ENCODE data around the gene ZDHHC11. TPM values are rescaled to one million over a fixed set of nuclear protein-coding genes. Genes with fewer than 3 reads are reported as not detected.
"Not testable (repeated sequence)": the region's sequence is repeated elsewhere in the genome, so short reads cannot be mapped to it uniquely, and the experiment has no call there.

The ZDHHC11 gene
- total RNA-seq, 2 experiments from 2014 or later, result 9.4 to 10.0 TPM

- no peaks in the 10 kb centered on the region for H3K9me3 Mint-ChIP-seq
- H3K4me1 Mint-ChIP-seq, result no peaks in the 10 kb centered on the region
- H3K4me3 Mint-ChIP-seq, result no peak overlapping the region
- no peaks in the 10 kb centered on the region for H3K27me3 Mint-ChIP-seq
- DNase-seq, result no peak
- no peaks in the 10 kb centered on the region for H3K36me3 Mint-ChIP-seq (ENCODE audit: low read depth)
- POLR2A ChIA-PET, result no interaction called here
- CTCF ChIA-PET, result no interaction called here
- no peak overlapping the region for H3K27ac Mint-ChIP-seq
These were observed 290 bp upstream of the ZDHHC11 start for GRCh38 chr5:851076-851475.

- Mint-ChIP-seq H3K4me3 (no peak overlapping the region), H3K4me1 (no peaks in the 10 kb centered on the region), H3K27me3 (no peaks in the 10 kb centered on the region), H3K27ac (no peak overlapping the region), H3K36me3 (ENCODE audit: low read depth) (no peaks in the 10 kb centered on the region), H3K9me3 (no peaks in the 10 kb centered on the region)
- ChIA-PET POLR2A (no interaction called here), CTCF (interaction anchor here (1.7 kb wide), 1 partner anchor 15 kb away, joined by 4 read pairs; no protein-coding TSS in a partner anchor)
- no peak for DNase-seq
These were observed 1.0 kb downstream of the ZDHHC11 start for GRCh38 chr5:849651-850301.

GRCh38 chr5:848671-849111 lies 2.1 kb downstream of the ZDHHC11 start:
- H3K27me3 Mint-ChIP-seq, result no peaks in the 10 kb centered on the region
- H3K9me3 Mint-ChIP-seq, result no peaks in the 10 kb centered on the region
- no peak for DNase-seq
- no peak overlapping the region for H3K27ac Mint-ChIP-seq
- no peak overlapping the region for H3K4me3 Mint-ChIP-seq
- H3K36me3 Mint-ChIP-seq (ENCODE audit: low read depth), result no peaks in the 10 kb centered on the region
- CTCF ChIA-PET, result interaction anchor here (1.7 kb wide), 1 partner anchor 16 kb away, joined by 4 read pairs; no protein-coding TSS in a partner anchor
- POLR2A ChIA-PET, result no interaction called here
- H3K4me1 Mint-ChIP-seq, result no peaks in the 10 kb centered on the region

- H3K9me3 Mint-ChIP-seq; H3K4me1 Mint-ChIP-seq; H3K27ac Mint-ChIP-seq; DNase-seq; CTCF ChIA-PET; POLR2A ChIA-PET; H3K36me3 Mint-ChIP-seq (ENCODE audit: low read depth); H3K4me3 Mint-ChIP-seq; H3K27me3 Mint-ChIP-seq: not testable (repeated sequence)
These were observed 3.0 kb downstream of the ZDHHC11 start for GRCh38 chr5:847736-848135.

GRCh38 chr5:847212-847611 lies 3.6 kb downstream of the ZDHHC11 start:
- CTCF ChIA-PET; H3K4me3 Mint-ChIP-seq; H3K9me3 Mint-ChIP-seq; H3K27ac Mint-ChIP-seq; H3K27me3 Mint-ChIP-seq; DNase-seq; POLR2A ChIA-PET; H3K4me1 Mint-ChIP-seq; H3K36me3 Mint-ChIP-seq (ENCODE audit: low read depth): not testable (repeated sequence)

- DNase-seq; H3K27ac Mint-ChIP-seq; H3K9me3 Mint-ChIP-seq; H3K4me1 Mint-ChIP-seq; CTCF ChIA-PET; H3K4me3 Mint-ChIP-seq; POLR2A ChIA-PET; H3K27me3 Mint-ChIP-seq; H3K36me3 Mint-ChIP-seq (ENCODE audit: low read depth): not testable (repeated sequence)
These were observed 4.1 kb downstream of the ZDHHC11 start for GRCh38 chr5:846602-847091.

- H3K9me3 Mint-ChIP-seq; H3K4me1 Mint-ChIP-seq; H3K27ac Mint-ChIP-seq; H3K27me3 Mint-ChIP-seq; H3K4me3 Mint-ChIP-seq; H3K36me3 Mint-ChIP-seq (ENCODE audit: low read depth); POLR2A ChIA-PET; DNase-seq; CTCF ChIA-PET: not testable (repeated sequence)
These were observed 4.8 kb downstream of the ZDHHC11 start for GRCh38 chr5:845676-846601.

- H3K4me3 Mint-ChIP-seq; H3K27ac Mint-ChIP-seq; H3K36me3 Mint-ChIP-seq (ENCODE audit: low read depth); POLR2A ChIA-PET; H3K27me3 Mint-ChIP-seq; CTCF ChIA-PET; H3K4me1 Mint-ChIP-seq; DNase-seq; H3K9me3 Mint-ChIP-seq: not testable (repeated sequence)
These were observed 5.6 kb downstream of the ZDHHC11 start for GRCh38 chr5:845031-845675.

- H3K27me3 Mint-ChIP-seq; CTCF ChIA-PET; H3K9me3 Mint-ChIP-seq; POLR2A ChIA-PET; H3K4me3 Mint-ChIP-seq; DNase-seq; H3K36me3 Mint-ChIP-seq (ENCODE audit: low read depth); H3K4me1 Mint-ChIP-seq; H3K27ac Mint-ChIP-seq: not testable (repeated sequence)
These were observed 6.4 kb downstream of the ZDHHC11 start for GRCh38 chr5:844426-844825.

GRCh38 chr5:843926-844325 lies 6.9 kb downstream of the ZDHHC11 start:
- H3K36me3 Mint-ChIP-seq (ENCODE audit: low read depth); H3K4me3 Mint-ChIP-seq; CTCF ChIA-PET; POLR2A ChIA-PET; H3K9me3 Mint-ChIP-seq; H3K27ac Mint-ChIP-seq; H3K4me1 Mint-ChIP-seq; H3K27me3 Mint-ChIP-seq; DNase-seq: not testable (repeated sequence)

- H3K36me3 Mint-ChIP-seq (ENCODE audit: low read depth); POLR2A ChIA-PET; H3K27ac Mint-ChIP-seq; H3K4me3 Mint-ChIP-seq; DNase-seq; CTCF ChIA-PET; H3K9me3 Mint-ChIP-seq; H3K27me3 Mint-ChIP-seq; H3K4me1 Mint-ChIP-seq: not testable (repeated sequence)
These were observed 7.4 kb downstream of the ZDHHC11 start for GRCh38 chr5:843371-843770.

- H3K27ac Mint-ChIP-seq; DNase-seq; H3K36me3 Mint-ChIP-seq (ENCODE audit: low read depth); CTCF ChIA-PET; H3K27me3 Mint-ChIP-seq; H3K4me3 Mint-ChIP-seq; POLR2A ChIA-PET; H3K4me1 Mint-ChIP-seq; H3K9me3 Mint-ChIP-seq: not testable (repeated sequence)
These were observed 8.2 kb downstream of the ZDHHC11 start for GRCh38 chr5:842402-843221.
